Body of pancreas (tissue), 4 donors: Measurements from ENCODE around the gene CMSS1.

Experiments used
- CTCF ChIP-seq, 7 experiments: fragments of 450-650 bp in 4 of 7; fragments of 200-600 bp in 3 of 7; sonication (generic) in 3 of 7; IDR thresholded peaks; one replicate each; pipeline ENCODE4 v1.5.1; 2016 to 2019; ENCODE audit warnings: antibody characterized with exemption in 7 of 7
- POLR2A ChIP-seq, 3 donors: fragments of 450-650 bp; IDR thresholded peaks; one replicate each; pipeline ENCODE4 v1.6.1; 2016; ENCODE audit warnings: antibody characterized with exemption in 3 of 3, mild to moderate bottlenecking in 2 of 3

- TF ChIP-seq CTCF (IDR thresholded peaks at IDR 0.05): no peak
- TF ChIP-seq POLR2A (IDR thresholded peaks at IDR 0.05): no peak
Observed at GRCh38 chr3:99950921-99951320, 133.3 kb downstream of the CMSS1 start.
